Thyroid gland (tissue), 4 donors: ENCODE data around the gene STK16.

Experiments
- CTCF ChIP-seq, 6 experiments: fragments of 200-600 bp in 3 of 6; fragments of 450-650 bp in 3 of 6; sonication (generic) in 3 of 6; IDR thresholded peaks; one replicate each; pipeline ENCODE4 v1.5.1; 2016 to 2019; ENCODE audit warnings: antibody characterized with exemption in 6 of 6, mild to moderate bottlenecking in 2 of 6, inconsistent platforms in 1 of 6, moderate library complexity in 1 of 6
- POLR2A ChIP-seq, 2 donors: fragments of 450-650 bp; IDR thresholded peaks; one replicate each; pipeline ENCODE4 v1.6.1; 2017; ENCODE audit warnings: antibody characterized with exemption in 2 of 2, mild to moderate bottlenecking in 2 of 2, moderate library complexity in 1 of 2

GRCh38 chr2:219268294-219268693 is 23.0 kb downstream of the STK16 start:
- TF ChIP-seq POLR2A (IDR thresholded peaks at IDR 0.05) (no peak), CTCF (IDR thresholded peaks at IDR 0.05) (no peak)
